Measurements from ENCODE around the gene ACRV1.

ACRV1 gene

DNA sequence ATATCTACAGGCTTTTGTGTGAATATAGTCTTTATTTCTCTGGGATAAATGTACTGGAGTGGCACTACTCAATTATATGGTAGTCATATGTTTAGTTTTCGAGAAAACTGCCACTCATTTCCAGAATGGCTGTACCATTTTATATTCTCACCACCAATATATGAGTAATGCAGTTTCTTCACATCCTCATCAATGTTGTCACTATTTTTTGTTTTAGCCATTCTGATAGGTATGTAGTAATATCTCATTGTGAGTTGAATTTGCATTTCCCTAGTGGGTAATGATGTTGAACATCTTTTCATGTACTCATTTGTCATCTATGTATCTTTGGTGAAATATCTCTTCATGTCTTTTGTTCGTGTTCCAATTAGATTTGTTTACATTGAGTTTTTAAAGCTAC, 18.0 kb downstream of the ACRV1 start:
- no peak for DNase-seq (ENCODE audit: insufficient read length, low spot score)
- no peak for FAIRE-seq

DNA sequence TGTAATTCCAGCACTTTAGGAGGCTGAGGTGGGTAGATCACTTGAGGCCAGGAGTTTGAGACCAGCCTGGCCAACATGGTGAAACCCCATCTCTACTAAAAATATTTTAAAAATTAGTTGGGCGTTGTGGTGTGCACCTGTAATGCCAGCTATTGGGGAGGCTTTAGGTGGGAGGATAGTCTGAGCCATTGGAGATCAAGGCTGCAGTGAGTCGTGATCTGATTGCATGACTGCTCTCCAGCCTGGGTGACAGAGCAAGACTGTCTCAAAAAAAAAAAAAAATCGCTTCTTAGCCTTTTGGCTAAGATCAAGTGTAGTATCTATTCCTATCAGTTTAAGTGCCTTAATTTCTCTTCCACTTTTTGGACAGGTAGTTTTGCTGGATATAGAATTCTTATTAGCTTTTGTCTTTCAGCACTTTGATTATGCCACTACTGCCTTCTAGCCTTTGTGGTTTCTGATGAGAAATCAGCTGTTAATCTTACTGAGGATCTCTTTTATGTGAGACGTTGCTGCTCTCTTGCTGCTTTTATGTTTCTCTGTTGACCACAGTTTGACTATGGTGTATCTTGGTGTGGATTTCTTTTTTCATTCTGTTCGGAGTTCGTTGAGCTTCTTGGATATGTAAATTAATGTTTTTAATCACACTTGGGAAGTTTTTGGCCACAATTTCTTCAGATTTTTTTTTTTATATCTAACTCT, 31.0 kb downstream of the ACRV1 start:
- no peak for DNase-seq (ENCODE audit: insufficient read length, low spot score)
- FAIRE-seq = no peak

DNA sequence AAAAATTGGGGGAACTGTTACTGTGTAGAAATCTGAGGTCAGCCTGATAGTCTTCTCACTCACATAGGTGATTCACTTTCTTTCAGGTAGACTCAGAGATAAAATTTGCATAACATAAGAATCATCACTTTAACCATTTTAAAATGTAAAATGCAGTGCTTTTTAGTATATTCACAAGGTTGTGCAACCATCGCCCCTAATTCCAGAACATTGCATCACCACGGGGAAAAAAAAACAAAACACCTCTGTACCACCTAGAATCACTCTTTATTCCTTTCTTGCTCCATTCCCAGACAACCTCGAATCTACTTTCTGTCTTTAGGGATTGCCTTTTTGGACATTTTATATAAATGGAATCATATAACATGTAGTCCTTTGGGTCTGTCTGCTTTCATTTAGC, 34.8 kb downstream of the ACRV1 start:
- FAIRE-seq = no peak

DNA sequence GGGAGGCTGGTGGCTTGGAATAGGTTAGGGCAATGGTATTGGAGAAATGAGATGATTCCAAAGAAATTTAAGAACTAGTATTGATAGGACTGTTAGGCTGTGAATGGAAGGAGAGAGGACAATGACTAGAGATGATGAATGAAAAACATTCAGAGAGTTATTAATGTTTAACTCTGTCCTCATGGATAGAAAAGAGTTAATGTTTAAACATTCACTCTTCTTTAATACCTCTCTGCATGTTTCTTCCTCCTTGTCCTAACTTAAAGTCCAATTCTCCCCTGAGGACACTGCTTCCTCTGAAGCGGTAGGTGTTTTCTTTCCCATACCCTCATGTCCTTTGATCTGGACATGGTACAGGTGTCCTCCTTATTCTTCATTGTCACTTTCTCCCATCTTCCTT, 42.3 kb downstream of the ACRV1 start:
- FAIRE-seq (no peak), DNase-seq (ENCODE audit: insufficient read length, low spot score) (no peak)

More for the DNA sequence above, 34.8 kb downstream of the ACRV1 start:
- no peak for DNase-seq (ENCODE audit: insufficient read length, low spot score)

DNA sequence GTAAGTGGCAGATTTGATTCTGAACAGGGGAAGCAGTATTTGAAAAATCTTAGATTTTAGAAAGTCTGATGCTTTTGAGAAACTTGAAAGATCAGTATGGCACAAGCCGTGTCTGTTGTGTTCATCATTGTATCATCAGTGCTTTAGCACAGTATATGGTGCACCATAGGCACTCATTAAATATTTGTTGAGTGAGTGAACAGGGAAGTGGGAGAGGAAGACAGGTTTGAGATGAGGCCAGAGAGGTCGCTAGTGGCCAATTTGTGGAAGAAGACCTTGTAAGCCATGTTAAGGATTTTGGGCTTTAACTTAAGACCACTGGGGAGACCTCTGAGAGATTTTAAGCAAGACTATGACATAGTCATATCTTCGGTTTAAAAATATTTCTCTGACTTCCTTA, 42.8 kb downstream of the ACRV1 start:
- FAIRE-seq = no peak
- no peak for DNase-seq (ENCODE audit: insufficient read length, low spot score)

DNA sequence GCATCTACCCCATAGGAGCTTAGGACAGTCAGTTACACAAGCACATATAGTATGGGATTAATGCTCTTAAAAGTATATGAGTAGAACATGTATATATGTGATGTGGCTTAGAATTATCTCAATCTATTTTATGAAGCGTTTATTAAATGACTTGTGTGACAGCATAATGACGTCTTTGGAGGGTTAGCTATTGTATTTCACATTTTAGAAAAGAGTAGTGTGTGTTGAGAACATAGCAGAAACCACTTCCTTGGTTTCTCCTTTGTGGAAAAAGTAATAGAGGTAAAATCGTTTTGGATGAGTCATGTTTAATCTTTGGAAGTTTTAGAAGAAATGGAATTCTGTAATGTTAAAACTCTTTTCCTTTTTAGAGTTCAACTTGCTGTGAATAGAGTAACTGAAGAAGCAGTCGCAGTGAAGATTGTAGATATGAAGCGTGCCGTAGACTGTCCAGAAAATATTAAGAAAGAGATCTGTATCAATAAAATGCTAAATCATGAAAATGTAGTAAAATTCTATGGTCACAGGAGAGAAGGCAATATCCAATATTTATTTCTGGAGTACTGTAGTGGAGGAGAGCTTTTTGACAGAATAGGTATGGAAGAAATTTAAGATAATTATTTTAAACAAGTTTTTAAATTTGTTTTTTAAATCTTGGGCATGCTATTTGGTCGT, 53.3 kb downstream of the ACRV1 start:
- no peak for DNase-seq (ENCODE audit: insufficient read length, low spot score)
- FAIRE-seq = no peak

DNA sequence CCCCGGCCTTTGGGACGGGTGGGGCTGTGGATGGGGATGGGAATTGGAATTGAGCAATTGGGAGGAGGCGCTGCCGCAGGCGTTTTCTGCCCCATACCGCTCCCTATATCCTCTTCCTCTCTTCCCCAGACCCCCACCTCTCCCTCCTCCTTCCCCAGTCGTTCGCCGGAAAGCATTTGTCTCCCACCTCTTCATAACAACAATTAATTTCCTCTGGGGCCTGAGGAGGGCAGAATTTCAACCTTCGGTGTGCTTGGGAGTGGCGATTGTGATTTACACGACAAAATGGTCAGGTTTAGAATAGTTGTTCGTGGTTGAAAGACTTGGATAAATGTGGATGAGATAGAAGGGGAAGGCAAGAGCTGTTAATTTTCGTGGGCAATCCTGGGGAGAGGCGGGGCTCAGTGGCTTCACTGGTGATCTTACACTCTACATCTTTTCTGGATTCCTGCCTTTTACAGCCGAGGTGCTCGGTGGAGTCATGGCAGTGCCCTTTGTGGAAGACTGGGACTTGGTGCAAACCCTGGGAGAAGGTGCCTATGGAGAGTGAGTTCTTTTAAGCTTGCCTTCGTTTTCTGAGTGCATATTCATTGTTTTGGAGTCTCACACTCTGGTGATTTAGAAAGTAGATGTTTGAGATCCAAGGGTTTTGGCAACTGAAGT, 54.2 kb downstream of the ACRV1 start:
- no peak for FAIRE-seq
- peak; percentile 66 for DNase-seq (ENCODE audit: insufficient read length, low spot score)

DNA sequence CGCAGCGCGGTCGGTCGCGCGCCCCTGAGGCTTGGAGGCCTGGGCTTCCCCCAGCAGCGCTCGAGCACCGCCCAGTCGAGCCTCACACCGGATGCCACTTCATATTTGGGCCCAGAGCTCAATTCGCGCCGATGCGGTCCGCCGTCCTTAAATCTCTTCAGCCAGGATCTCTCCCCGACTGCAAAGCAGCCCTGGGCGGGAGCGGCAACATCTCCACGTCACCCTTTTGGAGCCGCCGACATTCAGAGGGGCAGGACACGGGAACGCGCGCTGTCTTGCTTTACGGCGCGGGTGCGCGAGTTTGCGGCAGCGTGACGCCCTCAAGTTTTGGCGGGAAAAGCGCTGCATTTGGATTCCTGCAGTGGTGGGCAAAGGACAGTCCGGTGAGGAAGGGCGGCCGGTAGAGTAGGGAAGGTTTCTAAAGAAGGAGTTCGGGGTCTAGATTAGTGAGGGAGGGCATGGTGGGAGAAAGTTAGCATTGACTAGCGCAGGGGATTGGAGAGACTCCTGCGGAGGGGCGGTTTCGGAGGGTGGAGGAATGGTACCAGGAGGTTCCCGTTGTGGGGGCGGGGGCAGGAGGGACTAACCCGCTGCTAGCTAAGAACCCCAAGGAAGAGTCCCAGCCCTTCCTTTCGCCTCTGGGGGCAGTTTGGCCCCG, 54.9 kb downstream of the ACRV1 start:
- FAIRE-seq (peak; percentile 36), DNase-seq (ENCODE audit: insufficient read length, low spot score) (peak; percentile 48)

DNA sequence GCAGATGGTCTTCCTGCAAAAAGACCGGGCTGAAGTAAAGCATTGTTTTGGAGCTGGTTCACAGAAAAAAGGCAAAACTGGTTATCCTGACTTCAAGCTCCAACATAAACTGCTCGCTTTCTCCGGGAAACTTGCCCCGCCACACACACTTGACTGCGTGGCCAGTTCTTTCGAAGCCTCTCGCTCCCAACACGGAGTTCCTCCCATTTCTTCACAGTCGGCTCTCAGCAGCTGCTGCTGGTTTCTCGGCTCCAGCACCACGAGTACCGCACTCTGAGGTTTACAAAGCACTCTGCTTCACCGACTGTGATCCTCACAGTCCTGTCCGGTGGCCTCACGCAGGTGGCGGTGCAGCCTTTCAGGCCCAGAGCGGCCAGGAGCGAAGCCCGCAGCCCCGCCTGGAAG, 55.4 kb downstream of the ACRV1 start:
- FAIRE-seq = no peak
- no peak for DNase-seq (ENCODE audit: insufficient read length, low spot score)

DNA sequence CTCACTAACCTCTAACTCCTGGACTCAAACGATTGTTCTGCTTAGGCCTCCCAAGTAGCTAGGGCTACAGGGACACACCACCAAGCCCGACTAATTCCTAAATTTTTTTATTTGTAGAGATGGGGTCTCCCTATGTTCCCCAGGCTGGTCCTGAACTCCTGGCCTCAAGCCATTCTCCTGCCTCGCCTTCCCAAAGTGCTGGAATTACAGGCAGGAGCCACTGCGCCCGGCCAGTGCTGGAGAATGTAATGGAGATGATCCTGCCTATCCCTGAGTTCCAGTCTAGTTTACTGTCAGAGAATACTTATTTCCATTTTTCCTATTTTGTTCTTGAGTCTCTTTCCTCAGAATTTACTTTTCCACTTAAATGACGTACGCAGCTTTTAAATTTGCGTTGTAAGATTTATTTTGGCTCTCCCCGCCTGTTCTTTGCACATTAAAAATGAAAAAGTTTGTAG, 55.9 kb downstream of the ACRV1 start, which contains the start of gene CHEK1:
TSS of gene CHEK1 (plus strand) at position 408 of the 458 bp plus-strand sequence. CDS start 1,606 bp downstream, outside the sequence.
- no peak for DNase-seq (ENCODE audit: insufficient read length, low spot score)
- no peak for FAIRE-seq

DNA sequence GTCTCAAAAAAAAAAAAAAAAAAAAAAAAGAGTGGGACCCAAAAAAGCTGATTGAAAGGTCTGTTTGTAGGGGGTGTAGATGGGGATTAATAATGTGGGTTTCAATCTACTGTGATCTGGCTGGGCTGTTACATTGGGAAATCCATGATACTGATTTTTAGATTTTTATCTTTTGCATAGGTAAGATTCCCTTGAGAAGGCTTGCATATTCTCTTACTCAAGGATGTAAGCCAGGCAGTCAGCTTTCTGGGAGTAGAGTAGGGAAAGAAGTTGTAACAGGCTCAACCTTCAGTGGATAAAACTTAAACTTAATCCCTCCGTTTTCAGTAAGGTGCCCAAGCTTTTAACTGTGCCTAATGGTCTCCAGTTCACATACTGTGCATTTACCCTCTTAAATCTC, 57.6 kb downstream of the ACRV1 start:
- DNase-seq (ENCODE audit: insufficient read length, low spot score) (no peak), FAIRE-seq (no peak)

DNA sequence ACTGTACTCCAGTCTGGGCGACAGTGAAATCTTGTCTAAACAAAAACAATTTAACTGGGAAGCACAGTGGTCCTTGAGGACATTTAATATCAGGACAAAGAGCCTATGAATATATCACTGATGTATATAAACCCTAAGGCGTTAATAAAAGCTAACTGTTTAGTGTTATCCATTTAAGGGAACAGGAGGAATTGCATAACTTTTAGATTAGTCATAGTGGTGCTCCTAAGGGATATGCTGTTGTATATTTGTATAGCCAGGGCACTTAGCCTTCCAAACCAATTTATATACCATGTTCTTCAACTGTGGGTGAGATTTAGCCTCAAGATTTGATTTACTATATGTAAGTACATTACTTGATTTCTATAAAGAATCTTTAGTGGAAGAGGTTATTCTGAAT, 58.7 kb downstream of the ACRV1 start:
- FAIRE-seq = no peak
- DNase-seq (ENCODE audit: insufficient read length, low spot score) = peak; percentile 18
